ENCODE results near the gene TMPRSS11D. TPM values are rescaled to one million over a fixed set of nuclear protein-coding genes. Genes with fewer than 3 reads are reported as not detected.

Gene TMPRSS11D
- total RNA-seq, 1 experiment from 2014 or later, result not detected

- Histone ChIP-seq H2AFZ (ENCODE audit: low read depth, low read length, poor library complexity, severe bottlenecking) (no peak overlapping the region), H3K9me2 (ENCODE audit: insufficient read depth) (no peaks in the 10 kb centered on the region), H3K4me3 (replicated peaks in 1 of 2; ENCODE audit: low read depth in 1 of 2, low read length in 2 of 2) (no peak overlapping the region), H3K4me2 (ENCODE audit: low read length) (no peak overlapping the region), H3K27ac (ENCODE audit: low read depth, low read length) (no peak overlapping the region), H3K9ac (ENCODE audit: low read length) (no peak overlapping the region), H3K36me3 (ENCODE audit: control insufficient read depth in 1 of 2, insufficient read depth in 2 of 2, low read length in 2 of 2) (no peaks in the 10 kb centered on the region), H3K79me2 (ENCODE audit: insufficient read depth, low read length) (no peaks in the 10 kb centered on the region), H4K20me1 (ENCODE audit: insufficient read depth) (no peaks in the 10 kb centered on the region), H3K9me3 (ENCODE audit: control insufficient read depth in 1 of 2, insufficient read depth in 1 of 2, low read depth in 1 of 2, low read length in 2 of 2) (no peaks in the 10 kb centered on the region), H3K4me1 (ENCODE audit: control insufficient read depth in 1 of 2, insufficient read depth in 2 of 2, low read length in 2 of 2) (no peaks in the 10 kb centered on the region), H3K27me3 (ENCODE audit: insufficient read depth, low read length) (no peaks in the 10 kb centered on the region)
- ATAC-seq (no peak), DNase-seq (ENCODE audit: low read depth, low spot score) (no peak)
- intact Hi-C loops (cut with micrococcal nuclease), result no loop called here
- TF ChIP-seq REST (IDR thresholded peaks at IDR 0.05; ENCODE audit: low read depth) (no peak), FOSL1 (IDR thresholded peaks at IDR 0.05; ENCODE audit: low read depth) (no peak), ATF3 (IDR thresholded peaks at IDR 0.05) (no peak), POLR2AphosphoS5 (IDR thresholded peaks at IDR 0.05; ENCODE audit: low read depth, low read length) (no peak), CBX3 (IDR thresholded peaks at IDR 0.05; ENCODE audit: low read depth) (no peak), POLR2A (IDR thresholded peaks at IDR 0.05; ENCODE audit: borderline replicate concordance, extremely low read depth, insufficient read depth, insufficient read length) (no peak), ELF1 (IDR thresholded peaks at IDR 0.05; ENCODE audit: borderline replicate concordance, low read depth) (no peak), ZBTB33 (IDR thresholded peaks at IDR 0.05; ENCODE audit: extremely low read depth, insufficient replicate concordance, low read length) (no peak), SP1 (IDR thresholded peaks at IDR 0.05; ENCODE audit: low read depth) (no peak), MAX (IDR thresholded peaks at IDR 0.05) (no peak), EZH2 (IDR thresholded peaks at IDR 0.05) (no peak), CEBPB (IDR thresholded peaks at IDR 0.05; ENCODE audit: low read depth) (no peak), SIN3A (IDR thresholded peaks at IDR 0.05; ENCODE audit: low read depth) (no peak)
- ChIA-PET POLR2A (no interaction called here), RAD21 (ENCODE audit: low non-redundant PET in 1 of 2, low total read pairs in 2 of 2, uncharacterized antibody in 2 of 2, unreplicated experiment in 2 of 2) (no interaction called here), CTCF (no interaction called here)
- no TSS peak for BruUV-seq (replicated peaks)
Observed at GRCh38 chr4:67809502-67809901, 74.3 kb downstream of the TMPRSS11D start.
